ENCODE measurements around the gene MGME1. TPM values are rescaled to one million over a fixed set of nuclear protein-coding genes. Genes with fewer than 3 reads are reported as not detected.
"Not testable (repeated sequence)": the region's sequence is repeated elsewhere in the genome, so short reads cannot be mapped to it uniquely, and the experiment has no call there.

Gene MGME1
- total RNA-seq, 1 donor from 2014 or later: 32.7 TPM

- Mint-ChIP-seq H3K36me3 (peaks cover 40% of the 10 kb centered on the region), H3K4me3 (no peak overlapping the region), H3K4me1 (ENCODE audit: unreplicated experiment) (peaks cover 51% of the 10 kb centered on the region), H3K27me3 (no peaks in the 10 kb centered on the region), H3K27ac (peak overlapping the region; percentile 75), H3K9me3 (no peaks in the 10 kb centered on the region)
- DNase-seq (ENCODE audit: extremely low spot score, unreplicated experiment): no peak
- TF ChIP-seq CTCF (conservative IDR thresholded peaks at IDR 0.05): no peak
Observed at GRCh38 chr20:17957505-17958363, 11.1 kb upstream of the MGME1 start.

GRCh38 chr20:17958373-17959256, 10.2 kb upstream of the MGME1 start:
- H3K4me1 Mint-ChIP-seq (ENCODE audit: unreplicated experiment): peaks cover 60% of the 10 kb centered on the region
- DNase-seq (ENCODE audit: extremely low spot score, unreplicated experiment): no peak
- H3K36me3 Mint-ChIP-seq: peaks cover 37% of the 10 kb centered on the region
- TF ChIP-seq CTCF (conservative IDR thresholded peaks at IDR 0.05): no peak
- H3K27me3 Mint-ChIP-seq: no peaks in the 10 kb centered on the region
- H3K4me3 Mint-ChIP-seq: peak overlapping the region; percentile 29
- no peaks in the 10 kb centered on the region for H3K9me3 Mint-ChIP-seq
- H3K27ac Mint-ChIP-seq: peak overlapping the region; percentile 75

GRCh38 chr20:17959257-17959627, 9.6 kb upstream of the MGME1 start:
- Mint-ChIP-seq H3K27ac (peak overlapping the region; percentile 75), H3K4me1 (ENCODE audit: unreplicated experiment) (peaks cover 63% of the 10 kb centered on the region), H3K27me3 (no peaks in the 10 kb centered on the region)

GRCh38 chr20:17960400-17960885, 8.4 kb upstream of the MGME1 start:
- H3K9me3 Mint-ChIP-seq; DNase-seq (ENCODE audit: extremely low spot score, unreplicated experiment); H3K27me3 Mint-ChIP-seq; H3K27ac Mint-ChIP-seq; H3K4me3 Mint-ChIP-seq: not testable (repeated sequence)
- Mint-ChIP-seq H3K36me3 (peaks cover 32% of the 10 kb centered on the region), H3K4me1 (ENCODE audit: unreplicated experiment) (peaks cover 66% of the 10 kb centered on the region)

More at GRCh38 chr20:17959257-17959627, 9.6 kb upstream of the MGME1 start:
- H3K4me3 Mint-ChIP-seq: peak overlapping the region; percentile 53
- no peaks in the 10 kb centered on the region for H3K9me3 Mint-ChIP-seq
- DNase-seq (ENCODE audit: extremely low spot score, unreplicated experiment): no peak
- TF ChIP-seq CTCF (conservative IDR thresholded peaks at IDR 0.05): no peak
- peaks cover 33% of the 10 kb centered on the region for H3K36me3 Mint-ChIP-seq

GRCh38 chr20:17960927-17961586, 7.8 kb upstream of the MGME1 start:
- no peak for DNase-seq (ENCODE audit: extremely low spot score, unreplicated experiment)

More at GRCh38 chr20:17960927-17961586, 7.8 kb upstream of the MGME1 start:
- no peak for TF ChIP-seq CTCF (conservative IDR thresholded peaks at IDR 0.05)
- H3K27ac Mint-ChIP-seq: peak overlapping the region; percentile 51
- no peaks in the 10 kb centered on the region for H3K27me3 Mint-ChIP-seq
- peaks cover 70% of the 10 kb centered on the region for H3K4me1 Mint-ChIP-seq (ENCODE audit: unreplicated experiment)
- H3K9me3 Mint-ChIP-seq: no peaks in the 10 kb centered on the region
- H3K36me3 Mint-ChIP-seq: peaks cover 27% of the 10 kb centered on the region
- H3K4me3 Mint-ChIP-seq: peak overlapping the region; percentile 79
